HG03442 (cell line): Measurements from ENCODE around the gene UBE3B.

ENCODE experiments used
- ATAC-seq: cut with Tn5 transposase; IDR thresholded peaks from one replicate; pipeline ENCODE4 v1.9.1; 2021; ENCODE audit warnings: mild to moderate bottlenecking, moderate library complexity; ENCODE audit not compliant: unreplicated experiment

The UBE3B gene

DNA sequence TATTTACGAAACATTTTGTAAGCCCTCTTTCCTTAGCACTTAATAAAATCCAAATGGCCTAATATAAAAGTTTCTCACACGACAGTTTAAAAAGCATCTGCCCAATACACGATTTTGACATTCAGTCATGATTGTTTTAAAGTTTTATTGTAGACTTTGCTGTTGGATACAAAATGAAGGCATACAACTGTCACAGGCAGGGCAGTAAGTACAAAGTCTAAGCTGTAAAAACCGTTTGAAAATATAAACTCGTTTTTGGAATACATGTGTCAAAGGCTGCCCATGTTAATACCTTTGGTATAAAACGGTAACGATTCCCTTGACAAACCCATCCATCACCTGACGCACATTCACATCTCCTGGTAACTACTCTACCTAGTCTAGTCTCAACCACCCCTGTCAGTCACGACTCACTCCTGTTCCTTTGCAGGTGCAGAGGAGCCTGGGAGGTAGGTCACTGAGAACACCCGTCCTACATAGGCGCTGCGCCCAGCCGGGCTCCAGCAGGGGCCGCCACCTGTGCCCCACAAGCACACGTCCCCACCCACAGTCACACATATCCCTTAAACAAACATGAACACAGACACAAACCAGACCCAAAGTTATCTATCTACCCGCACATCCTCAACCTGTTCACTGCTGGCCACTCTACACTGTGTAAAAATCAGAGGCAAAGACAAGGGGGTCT is 27.4 kb upstream of the UBE3B start:
- no peak for ATAC-seq

DNA sequence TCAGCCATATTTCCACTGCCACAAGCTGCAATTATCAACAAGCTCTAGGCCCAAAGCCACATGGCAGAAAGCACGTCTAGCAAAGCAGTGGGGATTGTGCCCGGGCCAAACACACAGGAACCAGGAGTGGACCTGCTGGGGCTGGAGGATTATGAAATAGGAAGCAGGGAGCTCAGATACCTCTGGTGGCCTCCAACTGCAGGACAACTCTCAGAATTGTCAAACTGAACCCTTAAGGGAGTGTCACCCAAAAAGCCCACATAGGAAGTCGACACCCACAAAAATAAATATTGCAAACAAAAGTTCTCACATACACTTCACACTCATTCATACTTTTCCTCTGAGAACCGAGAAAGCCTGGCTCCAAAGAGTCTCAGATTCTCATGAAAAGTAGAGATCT is 26.5 kb upstream of the UBE3B start:
- ATAC-seq: no peak

DNA sequence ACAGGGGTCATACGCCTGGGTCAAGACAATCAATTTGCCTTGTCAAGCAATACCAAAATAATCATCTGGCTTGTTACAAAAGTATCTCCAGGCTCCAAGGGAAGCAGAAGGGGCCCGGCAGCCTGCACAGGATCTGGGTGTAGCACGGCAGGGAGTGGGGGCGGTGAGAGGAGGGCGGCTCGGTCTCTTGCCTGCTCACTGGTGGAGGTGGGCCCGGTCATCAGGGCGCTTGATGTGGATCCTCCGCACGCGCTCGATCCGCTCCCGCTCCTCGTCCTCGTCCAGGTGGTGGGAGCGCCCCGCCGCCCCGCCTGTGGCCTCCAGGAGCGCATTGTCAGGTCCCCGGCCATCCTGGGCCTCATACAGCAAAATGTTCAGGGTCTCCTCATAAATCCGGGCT is 26.0 kb upstream of the UBE3B start:
- ATAC-seq: no peak

DNA sequence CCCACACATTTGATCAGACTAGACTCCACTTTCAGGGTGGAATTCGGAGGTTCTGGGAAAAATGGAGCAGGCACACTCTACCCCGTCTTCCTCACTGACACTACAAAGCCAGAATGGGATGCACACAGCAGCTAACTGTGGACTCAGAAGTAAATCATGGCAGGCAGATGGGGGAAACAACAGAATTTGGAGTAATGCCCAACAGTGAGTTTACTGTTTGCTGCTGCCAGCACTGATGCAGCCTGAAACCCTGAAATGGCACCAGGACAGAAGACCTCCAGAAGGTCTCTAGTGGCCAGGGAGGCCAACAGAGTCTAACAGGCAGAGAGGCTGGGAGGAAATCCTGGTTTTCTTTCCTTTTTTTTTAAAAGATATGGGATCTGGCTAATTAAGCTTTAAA is 24.9 kb upstream of the UBE3B start:
- no peak for ATAC-seq

DNA sequence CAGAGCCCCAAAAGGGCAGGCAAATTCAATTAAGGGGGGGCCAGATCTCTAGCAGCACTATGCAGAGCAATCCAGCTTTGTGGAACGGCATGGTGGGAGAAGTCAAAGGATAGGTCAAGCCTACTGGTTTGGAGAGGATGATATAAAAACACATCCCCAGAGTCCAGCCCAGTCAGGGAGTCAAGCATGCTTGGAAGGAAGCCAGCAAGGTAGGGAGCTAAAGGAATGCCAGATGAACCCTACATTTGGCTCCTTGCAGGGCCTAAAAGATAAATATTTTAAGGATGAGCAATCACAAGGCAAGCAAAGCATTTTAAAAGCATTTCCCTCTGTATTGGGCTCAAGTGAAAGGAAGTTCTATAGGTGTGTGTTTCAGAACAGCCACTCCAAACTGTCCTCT is 21.7 kb upstream of the UBE3B start:
- ATAC-seq: no peak

DNA sequence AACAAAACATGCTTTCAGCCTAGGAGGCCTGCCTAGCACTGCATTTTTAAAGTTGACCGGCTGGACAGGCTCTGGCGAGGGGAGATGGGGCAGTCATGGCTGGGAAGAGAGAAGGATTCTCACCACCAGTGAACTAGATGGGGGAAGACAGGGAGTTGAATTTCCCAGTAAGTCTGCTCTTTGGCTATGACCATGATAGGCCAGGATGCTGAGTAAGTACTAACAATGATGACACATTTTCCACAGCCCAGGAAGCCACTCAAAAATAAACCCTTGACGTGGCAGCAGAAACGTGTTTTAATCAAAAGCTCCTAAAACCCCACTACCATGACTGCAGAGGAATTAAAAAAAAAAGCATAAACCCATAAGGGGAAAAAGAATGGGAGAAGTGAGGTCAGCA is 19.3 kb upstream of the UBE3B start:
- no peak for ATAC-seq

DNA sequence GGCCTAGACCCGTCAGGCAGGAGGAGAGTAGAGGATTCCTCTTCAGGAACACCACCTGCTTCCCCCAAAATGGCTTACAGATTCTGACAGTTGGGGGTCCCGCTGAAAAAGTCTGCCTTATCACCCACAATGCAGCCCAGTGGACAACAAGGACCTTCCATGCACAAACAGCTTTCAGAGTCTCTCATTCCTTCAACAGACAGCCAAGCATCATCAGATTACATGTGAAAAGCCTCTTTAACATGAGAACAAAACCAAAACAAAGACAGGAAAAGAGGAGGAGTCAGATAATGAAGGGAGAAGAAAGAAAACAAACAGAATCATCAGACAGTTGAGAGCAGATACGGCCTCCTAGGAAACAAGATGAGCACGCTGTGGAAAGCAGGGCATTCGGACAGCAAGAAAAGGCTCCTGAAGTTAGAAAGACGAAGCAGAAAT is 18.6 kb upstream of the UBE3B start:
- no peak for ATAC-seq

DNA sequence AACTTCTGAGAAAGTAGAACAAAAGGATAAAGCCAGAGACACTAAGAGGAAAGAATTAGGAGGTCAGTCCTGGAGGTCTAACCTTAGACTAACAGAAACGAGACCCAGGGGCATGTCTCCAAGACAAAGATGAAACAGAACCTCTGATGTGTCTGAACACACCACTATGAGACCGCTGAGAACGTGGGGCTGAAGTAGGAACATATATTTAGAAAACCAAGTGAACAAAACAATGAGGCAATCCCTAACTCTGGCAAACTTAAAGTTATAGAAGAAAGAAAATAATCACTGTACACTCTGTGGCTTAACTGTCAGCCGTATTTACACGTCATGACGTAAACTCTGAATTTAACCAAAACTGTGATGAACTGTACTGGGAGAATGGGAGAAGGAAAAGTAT is 18.2 kb upstream of the UBE3B start:
- no peak for ATAC-seq

DNA sequence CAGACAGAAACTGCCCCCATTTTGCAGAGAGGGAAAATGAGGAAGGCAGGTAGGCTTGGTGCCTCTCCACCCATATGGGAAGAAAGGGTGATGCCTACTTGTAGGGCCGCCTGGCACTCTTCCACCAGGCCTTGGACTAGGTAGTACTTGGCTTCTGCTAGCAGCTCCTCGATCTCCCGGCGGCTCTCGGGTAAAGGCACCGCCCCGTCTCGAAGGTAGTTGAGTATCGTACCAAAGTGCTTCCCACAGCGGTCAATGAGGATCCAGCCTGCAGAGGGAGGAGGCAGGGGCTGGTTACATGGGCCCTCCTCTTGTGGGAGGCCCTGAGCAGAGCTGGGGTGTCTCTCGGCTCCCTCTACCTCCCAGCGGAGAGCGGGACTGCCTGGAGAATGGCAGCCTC is 16.9 kb upstream of the UBE3B start:
- ATAC-seq: no peak

DNA sequence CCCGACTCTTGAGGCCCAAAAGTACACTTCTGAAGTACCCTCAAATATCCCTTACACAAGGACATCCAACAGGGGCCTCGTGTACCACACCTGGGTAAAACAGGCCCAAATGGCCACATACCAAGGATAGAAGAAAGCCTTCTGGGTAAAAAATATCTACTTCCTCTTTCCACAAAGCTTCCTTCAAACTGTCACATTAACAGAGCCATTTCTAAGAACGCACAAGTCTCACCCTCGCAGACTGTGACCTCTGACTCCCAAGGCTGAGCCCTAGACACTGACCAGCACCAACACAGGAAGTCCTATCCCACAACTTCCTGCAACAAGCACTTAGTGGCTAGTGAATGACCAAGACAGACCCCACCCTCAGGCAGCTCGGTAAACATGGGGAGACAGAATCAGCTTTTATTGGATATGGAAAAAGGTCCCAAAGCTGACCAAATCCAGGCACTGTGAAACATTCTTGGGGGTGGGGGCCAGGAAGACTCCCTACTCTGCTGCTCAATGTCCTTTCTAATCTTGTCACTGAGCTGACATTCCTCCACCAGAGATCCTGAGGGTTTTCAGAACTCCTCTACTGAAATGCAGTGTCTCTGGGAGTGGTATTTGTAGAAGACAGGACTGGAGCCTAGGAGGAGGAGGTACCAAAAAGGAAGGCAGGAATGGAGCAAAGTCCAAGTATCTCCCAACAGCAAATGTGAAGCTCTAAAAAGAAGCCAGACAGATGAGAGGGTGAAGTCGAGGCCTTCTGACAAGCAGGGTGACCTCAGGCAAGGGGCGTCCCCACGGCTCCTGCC is 16.2 kb upstream of the UBE3B start:
- ATAC-seq: no peak

DNA sequence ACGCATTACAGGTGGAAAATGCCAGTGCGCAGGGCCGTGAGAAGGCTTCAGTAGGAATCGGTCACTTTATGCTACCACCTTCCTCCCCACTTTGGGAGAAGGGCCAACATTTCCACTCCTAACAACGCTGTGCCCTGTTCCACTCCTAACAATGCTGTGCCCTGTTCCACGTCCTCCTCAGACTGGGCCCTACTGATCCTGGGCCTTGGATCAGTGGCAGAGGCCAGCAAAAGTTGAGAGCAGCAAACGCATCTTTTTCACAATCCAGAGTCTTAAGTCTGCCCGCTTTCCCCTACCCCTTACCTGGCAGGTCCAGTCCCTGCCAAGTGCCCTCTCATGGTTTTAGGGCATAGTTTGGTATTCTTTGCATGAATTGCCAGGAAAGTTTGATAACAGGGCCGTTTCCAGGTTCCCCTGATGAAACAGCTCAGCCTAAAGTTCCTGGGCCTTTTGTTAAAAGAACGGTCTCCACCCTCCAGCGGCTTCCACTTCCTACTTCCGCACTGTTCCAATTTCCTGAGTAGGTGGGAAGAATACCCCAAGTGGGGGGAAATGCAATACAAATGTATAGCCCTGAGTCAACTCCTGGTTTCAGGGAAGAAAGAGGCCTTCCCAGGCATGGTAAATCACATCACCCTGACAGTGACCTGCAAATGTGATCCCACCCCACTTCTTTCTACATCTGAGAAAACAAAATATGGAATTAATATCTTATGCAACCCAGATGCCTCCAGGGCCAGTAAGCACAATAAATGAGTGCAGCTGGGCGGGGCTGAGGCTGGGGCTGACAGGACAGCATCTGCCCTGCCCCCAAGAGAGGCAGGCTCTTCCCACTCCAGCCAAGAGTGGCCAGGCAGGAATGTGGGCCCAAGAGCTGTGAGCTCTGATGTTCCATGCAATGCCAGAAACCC is 15.3 kb upstream of the UBE3B start:
- ATAC-seq: no peak

DNA sequence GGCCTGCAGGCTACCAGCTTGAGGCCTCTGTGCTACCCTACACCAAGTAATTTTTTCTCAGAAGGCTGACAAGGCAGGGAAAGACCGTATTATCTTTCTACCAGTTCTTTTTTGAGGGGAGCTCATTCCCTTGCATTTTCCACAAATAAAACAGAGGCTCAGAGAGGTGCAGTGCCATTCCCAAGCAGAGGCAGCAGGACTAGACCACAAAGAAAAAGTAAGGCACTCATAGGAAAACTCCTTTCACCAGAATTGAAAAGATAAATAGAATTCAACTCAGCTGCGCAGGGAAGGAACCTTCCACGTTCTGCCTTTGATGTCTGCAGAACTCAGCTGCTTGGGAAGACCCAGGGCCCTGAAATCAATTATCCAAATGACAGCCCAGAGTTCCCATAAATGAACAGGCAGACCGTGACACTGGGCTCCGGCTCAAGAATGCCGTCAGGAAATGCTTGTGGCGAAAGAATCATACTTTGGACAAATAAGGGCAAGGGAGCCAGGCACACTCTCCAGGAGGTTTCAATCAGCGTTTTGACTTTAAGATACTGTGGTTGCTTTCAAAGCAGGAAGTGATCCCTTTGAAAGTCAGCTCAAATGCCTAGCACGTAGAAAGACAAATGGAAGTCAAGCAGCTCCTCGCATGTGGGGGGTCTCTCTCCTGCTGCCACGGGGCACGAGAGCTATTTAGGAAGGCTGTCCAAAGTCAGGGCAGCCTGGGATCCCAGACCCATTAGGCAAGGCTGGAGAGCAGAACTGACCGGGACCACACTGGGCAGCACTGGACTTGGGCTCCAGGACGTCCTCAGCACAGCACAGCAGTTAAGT is 14.4 kb upstream of the UBE3B start:
- no peak for ATAC-seq

DNA sequence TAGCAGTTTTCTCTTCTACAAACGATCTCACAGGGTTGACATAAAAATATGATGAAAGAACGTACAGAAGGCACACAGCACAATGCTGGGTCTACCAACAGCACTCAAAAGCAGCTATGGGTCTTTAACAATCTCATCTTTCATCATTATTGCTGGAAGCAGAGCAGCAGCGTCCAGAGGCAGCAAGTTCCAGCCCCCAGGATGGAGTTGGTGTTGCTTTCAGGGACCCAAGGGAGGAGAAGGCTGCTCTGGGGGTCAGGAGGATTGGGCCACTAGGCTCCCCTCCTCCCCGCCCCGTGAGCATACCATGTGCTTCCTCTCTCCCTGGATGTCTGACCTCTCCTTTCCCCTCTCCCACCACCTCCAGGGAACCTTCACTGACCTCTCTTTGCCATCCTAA is 13.7 kb upstream of the UBE3B start:
- no peak for ATAC-seq

DNA sequence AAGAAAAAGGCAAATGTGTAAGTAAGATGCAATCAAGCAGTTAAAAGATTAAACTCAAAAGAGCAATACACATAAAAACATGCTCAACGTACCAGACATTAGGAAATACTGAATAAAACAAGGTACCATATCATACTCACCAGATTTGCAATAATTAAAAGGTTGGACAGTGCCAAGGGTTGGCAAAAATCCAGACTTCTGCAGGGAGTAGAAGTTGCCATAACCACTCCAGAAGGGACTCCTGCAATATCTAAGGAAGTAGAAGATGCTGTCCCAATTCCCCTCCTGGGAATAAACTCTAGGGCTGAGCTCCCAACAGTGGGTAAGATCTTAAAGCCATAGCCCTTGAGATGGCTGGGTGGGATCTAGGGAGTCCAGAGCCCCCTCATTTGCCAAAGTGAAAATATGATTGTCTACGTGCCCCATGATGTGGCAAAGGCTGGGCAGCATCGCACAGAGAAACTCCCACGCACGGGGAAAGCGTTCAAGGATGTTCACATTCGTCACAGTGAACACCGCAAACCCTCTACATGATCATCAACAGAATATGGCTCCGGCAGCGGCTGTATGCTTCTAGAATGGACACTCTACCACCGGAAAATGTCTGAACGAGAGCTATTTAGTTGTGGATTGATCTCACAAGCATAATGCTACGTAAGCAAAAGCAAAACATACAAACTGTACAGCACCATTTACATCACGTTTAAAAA is 12.6 kb upstream of the UBE3B start:
- no peak for ATAC-seq

DNA sequence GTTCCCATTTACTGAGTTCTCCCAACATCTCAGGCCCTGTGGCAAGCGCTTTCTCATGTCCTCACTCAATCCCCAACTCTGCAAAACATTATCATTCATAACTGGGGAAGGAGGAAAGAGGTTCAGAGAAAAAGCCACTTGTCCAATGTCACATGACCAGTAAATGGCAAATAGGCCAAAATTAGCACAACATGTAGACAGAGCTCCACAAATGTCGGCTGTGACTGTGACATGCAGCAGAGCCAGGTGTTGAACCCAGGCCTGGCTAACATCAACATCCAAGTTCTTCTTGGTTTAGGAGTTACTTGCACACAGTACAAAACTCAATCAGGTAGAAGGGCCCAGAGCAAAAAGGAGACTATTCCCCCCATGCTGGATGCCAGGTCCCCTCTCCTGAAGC is 11.1 kb upstream of the UBE3B start:
- no peak for ATAC-seq

DNA sequence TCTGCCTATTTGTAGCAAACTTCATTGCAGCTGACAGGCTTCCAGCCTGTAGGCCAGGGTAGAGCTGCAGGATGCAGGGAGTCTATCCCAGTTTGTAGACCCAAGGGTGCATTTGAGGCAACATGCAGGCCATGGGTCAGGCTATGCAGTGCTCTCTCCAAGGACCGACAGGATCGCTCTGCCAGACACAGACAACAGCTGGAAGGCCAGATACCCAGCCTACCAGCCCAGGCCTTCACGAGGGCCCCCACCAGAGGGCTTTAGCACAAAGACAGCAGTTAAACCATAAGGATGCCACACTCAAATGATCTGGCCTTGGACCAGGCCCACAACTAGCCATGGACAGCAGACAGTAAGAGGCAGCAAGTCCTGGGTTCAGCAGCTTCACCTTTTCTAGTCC is 10.6 kb upstream of the UBE3B start:
- ATAC-seq: no peak

DNA sequence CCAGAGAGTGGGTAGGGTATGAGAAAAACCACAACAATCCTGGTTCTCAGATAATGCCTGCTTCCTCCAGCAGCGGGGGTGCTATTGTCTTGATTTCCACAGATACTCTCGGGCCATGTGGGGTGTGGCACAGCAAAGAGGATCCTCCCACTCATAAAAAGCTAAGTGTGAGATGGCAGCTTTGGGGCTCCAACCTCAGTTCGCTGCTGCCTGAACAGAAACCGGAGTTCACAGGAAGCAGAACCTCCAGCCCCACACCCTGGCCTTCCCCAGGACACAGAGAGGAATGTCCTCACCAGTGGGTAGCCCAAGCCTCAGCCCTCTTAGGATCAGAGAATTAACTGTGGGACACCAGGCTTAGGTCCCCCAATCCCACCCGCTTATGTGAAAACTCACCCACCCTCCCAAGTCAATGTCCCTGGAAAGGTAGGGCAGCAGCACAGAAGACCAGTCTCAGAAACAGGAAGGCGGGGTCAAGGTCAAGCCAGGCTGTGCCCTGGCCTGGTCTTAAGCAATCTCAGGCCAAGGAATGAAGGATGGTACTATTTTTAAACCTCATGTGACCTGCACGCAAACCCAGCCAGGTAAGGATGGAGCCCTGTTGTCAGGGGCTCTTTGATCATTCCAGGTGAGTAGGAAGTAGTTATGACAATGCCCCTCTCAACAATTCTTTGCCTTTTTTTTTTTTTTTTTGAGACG is 9.3 kb upstream of the UBE3B start:
- no peak for ATAC-seq

DNA sequence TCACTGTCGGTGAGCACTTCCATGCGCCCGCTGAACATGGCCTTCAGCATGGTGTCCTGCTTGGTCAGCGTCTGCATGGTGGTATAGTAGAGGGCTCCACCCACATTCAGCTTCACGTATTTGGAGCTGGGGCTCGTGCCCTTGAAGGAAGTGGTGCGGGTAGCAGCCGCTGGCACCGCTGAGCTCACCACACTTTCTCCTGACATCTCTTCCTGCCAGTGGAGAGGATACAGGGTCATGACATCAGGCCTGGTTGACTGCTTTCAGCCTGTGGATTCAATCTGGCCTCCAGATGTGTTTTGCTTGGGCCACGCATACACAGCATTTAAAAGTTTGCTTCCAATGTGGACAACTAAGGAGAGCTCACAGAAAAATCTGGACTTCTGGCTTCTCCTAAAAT is 7.9 kb upstream of the UBE3B start:
- no peak for ATAC-seq

DNA sequence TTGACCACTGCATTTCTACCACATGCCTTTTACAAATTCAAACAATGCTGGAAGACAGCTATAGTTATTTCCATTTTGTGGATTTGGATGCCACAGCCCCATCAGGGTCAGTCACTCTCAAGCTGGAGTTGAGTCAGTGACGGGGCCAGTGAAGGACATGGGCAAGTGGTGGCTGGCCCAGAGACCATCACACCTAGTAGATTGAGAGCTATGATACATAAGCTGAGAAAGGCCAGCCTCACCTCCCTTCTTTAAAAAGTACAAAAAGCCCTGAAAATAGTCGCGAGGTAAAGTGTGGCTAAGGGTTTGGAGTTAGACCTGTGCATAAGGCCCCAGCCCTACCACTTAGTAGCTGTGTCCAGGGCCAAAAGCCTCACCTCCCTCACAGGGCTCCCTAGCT is 4.4 kb upstream of the UBE3B start:
- ATAC-seq: no peak
